ENCODE measurements around the gene OSCP1.

The OSCP1 gene

DNA sequence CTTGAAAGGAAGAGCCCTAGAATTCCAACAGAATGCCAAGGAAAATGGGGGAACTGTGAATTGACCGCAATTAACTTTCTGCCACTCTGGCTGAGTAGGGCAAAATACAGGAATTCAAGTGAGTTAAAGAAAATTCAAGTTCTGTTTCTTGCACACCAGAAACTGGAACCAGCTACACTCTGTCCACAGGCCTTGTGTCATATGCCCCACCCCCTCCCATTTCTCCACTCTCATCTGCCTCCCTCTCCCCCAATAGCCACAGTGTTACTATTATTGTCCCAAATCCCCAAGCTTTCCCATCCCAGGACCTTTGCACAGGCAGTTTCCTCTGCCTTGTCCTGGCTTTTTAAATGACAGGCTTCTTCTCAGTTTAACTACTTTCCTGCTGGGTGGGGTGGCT lies 60.3 kb downstream of the OSCP1 start:
- H3K4me3 ChIP-seq (ENCODE audit: low read depth, low read length): no peak overlapping the region
- TF ChIP-seq CTCF (IDR thresholded peaks at IDR 0.05; ENCODE audit: low read depth, low read length, missing control alignments): no peak
- DNase-seq (ENCODE audit: low read depth): no peak

- no peak for DNase-seq (ENCODE audit: low read depth)
- H3K4me3 ChIP-seq (ENCODE audit: low read depth, low read length): no peak overlapping the region
- TF ChIP-seq CTCF (IDR thresholded peaks at IDR 0.05; ENCODE audit: low read depth, low read length, missing control alignments): no peak
These were observed 61.0 kb downstream of the OSCP1 start for GRCh38 chr1:36389261-36389660.

- peak overlapping the region; percentile 64 for H3K4me3 ChIP-seq (ENCODE audit: low read depth, low read length)
- DNase-seq (ENCODE audit: low read depth): no peak
- no peak for TF ChIP-seq CTCF (IDR thresholded peaks at IDR 0.05; ENCODE audit: low read depth, low read length, missing control alignments)
These were observed 62.9 kb downstream of the OSCP1 start for GRCh38 chr1:36387141-36387949.

GRCh38 chr1:36386265-36387140 lies 63.7 kb downstream of the OSCP1 start:
- peak overlapping the region; percentile 64 for H3K4me3 ChIP-seq (ENCODE audit: low read depth, low read length)
- DNase-seq (ENCODE audit: low read depth): peak; percentile 96
- TF ChIP-seq CTCF (IDR thresholded peaks at IDR 0.05; ENCODE audit: low read depth, low read length, missing control alignments): no peak

DNA sequence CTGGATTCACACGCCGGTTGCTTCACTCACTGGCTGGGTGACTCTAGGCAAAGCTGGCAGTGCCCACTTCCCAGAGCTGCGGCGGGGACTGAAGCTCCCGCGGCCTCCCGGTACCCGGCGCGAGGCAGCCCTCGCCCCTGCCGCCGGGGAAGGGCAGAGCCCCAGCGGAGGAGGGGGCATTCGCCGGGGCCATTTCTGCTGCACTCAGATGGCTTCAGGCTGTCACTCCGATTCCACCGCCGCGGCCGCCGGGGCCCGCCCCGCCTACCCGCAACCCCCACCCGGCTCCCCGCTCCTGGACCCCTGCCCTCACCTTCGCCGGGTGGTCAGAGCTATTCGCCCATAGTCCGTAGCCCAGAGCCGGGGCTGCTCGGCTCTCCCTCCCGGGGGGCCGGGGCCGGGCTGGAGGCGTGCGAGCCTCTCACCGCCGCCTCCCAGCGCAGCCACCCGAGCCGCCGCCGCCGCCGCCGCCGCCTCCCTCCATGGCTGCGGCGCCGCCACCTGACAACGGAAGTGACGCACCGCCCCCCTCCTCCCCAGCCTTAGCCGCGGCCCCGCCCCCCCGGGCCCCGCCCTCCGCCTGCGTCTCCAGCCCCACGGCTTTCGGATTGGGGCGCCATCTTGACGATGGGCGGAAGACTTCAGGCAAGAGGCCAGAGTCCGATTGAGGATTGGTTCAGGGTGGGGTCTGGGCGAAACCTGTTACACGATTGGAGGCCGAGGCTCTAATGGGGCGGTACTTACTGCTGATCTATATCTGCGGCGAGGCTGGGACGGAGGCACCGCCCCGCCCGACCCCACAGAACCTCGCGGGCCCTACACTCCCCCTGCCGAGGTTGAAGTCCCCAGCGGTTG lies 64.6 kb downstream of the OSCP1 start, which contains the start of gene STK40:
STK40 (minus strand) TSS at position 515 of the 855 bp plus-strand sequence. CDS start 24,592 bp downstream, outside the sequence.
- peak; percentile 98 for DNase-seq (ENCODE audit: low read depth)
- peak within 1 kb of the TSS; percentile 64 for H3K4me3 ChIP-seq (ENCODE audit: low read depth, low read length)
- no peak for TF ChIP-seq CTCF (IDR thresholded peaks at IDR 0.05; ENCODE audit: low read depth, low read length, missing control alignments)
